PC-3 (cell line): Measurements from ENCODE around the gene LMAN2L. TPM values are rescaled to one million over a fixed set of nuclear protein-coding genes. Genes with fewer than 3 reads are reported as not detected.
A peak's percentile ranks its signal among the peaks of the same experiment; 100 is the strongest.

ENCODE experiments used
- ATAC-seq: fragments of 200-7000 bp; cut with Tn5 transposase; 2 replicates; pipeline ENCODE4 v1.9.1; 2020; ENCODE audit warnings: mild to moderate bottlenecking, moderate library complexity
- BruUV-seq: library from RNA; stranded (reverse); fragments of 400-500 nt; replicated peaks from 2 replicates; lab custom pipeline; 2021; lab: Mats Ljungman, UMichigan
- CTCF ChIA-PET: fragments of 300-600 bp; sonication (Branson Sonifier 250); formaldehyde crosslinking; loops from one replicate; lab custom pipeline; 2022; ENCODE audit warnings: antibody characterized with exemption; lab: Charles Lee
- POLR2A ChIA-PET: fragments of 300-600 bp; sonication (Branson Sonifier 250); formaldehyde crosslinking; loops from one replicate; lab custom pipeline; 2022; ENCODE audit warnings: antibody characterized with exemption; ENCODE audit not compliant: unreplicated experiment; lab: Charles Lee
- DNase-seq: peaks from one replicate; pipeline ENCODE4 v3.0.0-alpha.2; 2015
- H2AFZ ChIP-seq: fragments of 300-600 bp; sonication (generic); 2 replicates; pipeline ENCODE4 v1.6.0; 2016; ENCODE audit warnings: antibody characterized with exemption, low read length
- H3F3A ChIP-seq: fragments of 300-600 bp; sonication (generic); one replicate; pipeline ENCODE4 v1.6.0; 2017; ENCODE audit warnings: antibody characterized with exemption, low read length, control low read depth, mild to moderate bottlenecking; ENCODE audit not compliant: unreplicated experiment
- H3K27ac ChIP-seq: fragments of 300-600 bp; sonication (generic); 2 replicates; pipeline ENCODE4 v1.5.1; 2016; ENCODE audit warnings: mild to moderate bottlenecking, low read length
- H3K27me3 ChIP-seq: fragments of 300-600 bp; sonication (generic); 2 replicates; pipeline ENCODE4 v1.6.1; 2016; ENCODE audit warnings: low read length, mixed read lengths
- H3K36me3 ChIP-seq: fragments of 300-600 bp; sonication (generic); 2 replicates; pipeline ENCODE4 v1.6.1; 2016; ENCODE audit warnings: low read depth, mixed run types, low read length, mixed read lengths
- H3K4me1 ChIP-seq: fragments of 300-600 bp; sonication (generic); 2 replicates; pipeline ENCODE4 v1.5.1; 2016; ENCODE audit warnings: low read length; ENCODE audit not compliant: insufficient read depth
- H3K4me2 ChIP-seq: fragments of 300-600 bp; sonication (generic); 2 replicates; pipeline ENCODE4 v1.6.0; 2016; ENCODE audit warnings: low read length
- H3K4me3 ChIP-seq: fragments of 300-600 bp; sonication (generic); 2 replicates; pipeline ENCODE4 v1.5.1; 2016; ENCODE audit warnings: mild to moderate bottlenecking, low read length, mixed read lengths
- H3K79me2 ChIP-seq: fragments of 300-600 bp; sonication (generic); 2 replicates; pipeline ENCODE4 v1.6.1; 2017; ENCODE audit warnings: low read length, mixed read lengths
- H3K9ac ChIP-seq: fragments of 300-600 bp; sonication (generic); 2 replicates; pipeline ENCODE4 v1.6.0; 2016; ENCODE audit warnings: mild to moderate bottlenecking, low read length
- H3K9me2 ChIP-seq: fragments of 300-600 bp; sonication (generic); replicated peaks from 2 replicates; pipeline ENCODE4 v1.6.1; 2016; ENCODE audit warnings: mixed run types, low read length, mixed read lengths
- H3K9me3 ChIP-seq: fragments of 300-600 bp; sonication (generic); 2 replicates; pipeline ENCODE4 v1.6.1; 2016; ENCODE audit warnings: low read length, mixed read lengths
- H4K20me1 ChIP-seq: fragments of 300-600 bp; sonication (generic); 2 replicates; pipeline ENCODE4 v1.6.1; 2016; ENCODE audit warnings: low read length, mixed read lengths
- CTCF ChIP-seq: fragments of 300-600 bp; sonication (generic); conservative IDR thresholded peaks from 2 replicates; pipeline ENCODE4 v1.5.1; 2017; ENCODE audit warnings: antibody characterized with exemption, low read depth, mild to moderate bottlenecking, low read length
- EZH2 ChIP-seq: fragments of 300-600 bp; sonication (generic); IDR thresholded peaks from one replicate; pipeline ENCODE4 v1.6.1; 2017; ENCODE audit warnings: antibody characterized with exemption, mild to moderate bottlenecking, low read length; ENCODE audit not compliant: unreplicated experiment
- EZH2phosphoT487 ChIP-seq: fragments of 300-600 bp; sonication (generic); IDR thresholded peaks from 2 replicates; pipeline ENCODE4 v1.6.1; 2018; ENCODE audit warnings: mild to moderate bottlenecking, antibody characterized with exemption, low read length, borderline replicate concordance
- intact Hi-C: fragments of 100-400 bp; cut with micrococcal nuclease; formaldehyde crosslinking; loops from 2 replicates; pipeline ENCODE4 v1.9.0; 2023
- total RNA-seq: library from RNA; depleted of rRNA; stranded (reverse); fragments of >200 nt; gene quantifications from 2 replicates; pipeline ENCODE4 v1.2.3, GENCODE V29; 2014

The LMAN2L gene
- total RNA-seq, 1 experiment from 2014 or later = 27.8 TPM

- BruUV-seq = no TSS peak
- Histone ChIP-seq H3K4me3 (no peak overlapping the region), H2AFZ (no peak overlapping the region), H3K4me2 (no peak overlapping the region), H3K4me1 (peaks cover 15% of the 10 kb centered on the region), H4K20me1 (no peaks in the 10 kb centered on the region), H3K79me2 (peaks cover 12% of the 10 kb centered on the region), H3K9me2 (no peaks in the 10 kb centered on the region), H3K27me3 (no peaks in the 10 kb centered on the region), H3K9ac (no peak overlapping the region), H3F3A (no peaks in the 10 kb centered on the region), H3K9me3 (no peaks in the 10 kb centered on the region), H3K36me3 (no peaks in the 10 kb centered on the region), H3K27ac (no peak overlapping the region)
- ChIA-PET CTCF (interaction anchor here (0.6 kb wide), 1 partner anchor 9 kb away, joined by 7 read pairs; no protein-coding TSS in a partner anchor), POLR2A (no interaction called here)
- DNase-seq (peak; percentile 8), ATAC-seq (peak; percentile 19; the same call in 1 of the 2 replicates)
- intact Hi-C loops = no loop called here
- TF ChIP-seq EZH2phosphoT487 (no peak), CTCF (no peak), EZH2 (no peak)
These were observed 35.3 kb upstream of the LMAN2L start for GRCh38 chr2:96775160-96775559.

- Histone ChIP-seq H3K4me1 (peaks cover 15% of the 10 kb centered on the region), H3K4me3 (no peak overlapping the region), H3K9ac (no peak overlapping the region), H4K20me1 (no peaks in the 10 kb centered on the region), H3K4me2 (no peak overlapping the region), H3K27me3 (no peaks in the 10 kb centered on the region), H3F3A (no peaks in the 10 kb centered on the region), H3K79me2 (peaks cover 21% of the 10 kb centered on the region), H3K9me3 (no peaks in the 10 kb centered on the region), H2AFZ (no peak overlapping the region), H3K36me3 (no peaks in the 10 kb centered on the region), H3K27ac (no peak overlapping the region), H3K9me2 (no peaks in the 10 kb centered on the region)
- DNase-seq (no peak), ATAC-seq (no peak)
- POLR2A ChIA-PET = interaction anchor here (0.6 kb wide), 1 partner anchor 137 kb away, joined by 5 read pairs; no protein-coding TSS in a partner anchor
- CTCF ChIA-PET = no interaction called here
- no peak for TF ChIP-seq CTCF
- no peak for TF ChIP-seq EZH2phosphoT487
- TF ChIP-seq EZH2 = no peak
- intact Hi-C loops = no loop called here
- no TSS peak for BruUV-seq
These were observed 34.1 kb upstream of the LMAN2L start for GRCh38 chr2:96773922-96774321.

- CTCF ChIA-PET = no interaction called here
- H3K79me2 ChIP-seq = peaks cover 26% of the 10 kb centered on the region
- H3K4me3 ChIP-seq = no peak overlapping the region
- H3K9me3 ChIP-seq = no peaks in the 10 kb centered on the region
- POLR2A ChIA-PET = no interaction called here
- H3K27ac ChIP-seq = no peak overlapping the region
- no peaks in the 10 kb centered on the region for H3K36me3 ChIP-seq
- no peaks in the 10 kb centered on the region for H3F3A ChIP-seq
- ATAC-seq = no peak
- no peak overlapping the region for H3K9ac ChIP-seq
- no TSS peak for BruUV-seq
- TF ChIP-seq EZH2phosphoT487 (no peak), EZH2 (no peak), CTCF (no peak)
- DNase-seq = no peak
- no peak overlapping the region for H2AFZ ChIP-seq
- H3K27me3 ChIP-seq = no peaks in the 10 kb centered on the region
- H4K20me1 ChIP-seq = no peaks in the 10 kb centered on the region
- peaks cover 23% of the 10 kb centered on the region for H3K4me1 ChIP-seq
- intact Hi-C loops = no loop called here
- H3K9me2 ChIP-seq = no peaks in the 10 kb centered on the region
- no peak overlapping the region for H3K4me2 ChIP-seq
These were observed 33.2 kb upstream of the LMAN2L start for GRCh38 chr2:96772903-96773671.
